IgD-negative memory B cell (primary cell): ENCODE data around the gene CYP3A4. TPM values are rescaled to one million over a fixed set of nuclear protein-coding genes. Genes with fewer than 3 reads are reported as not detected.
A peak's percentile ranks its signal among the peaks of the same experiment; 100 is the strongest.
"Not testable (repeated sequence)": the region's sequence is repeated elsewhere in the genome, so short reads cannot be mapped to it uniquely, and the experiment has no call there.

Experiments used
- H3K27ac Mint-ChIP-seq, 3 donors: one replicate each; pipeline ENCODE4 v1.8.0; 2020 to 2022; ENCODE audit warnings: mild to moderate bottlenecking in 3 of 3, mixed read lengths in 3 of 3, moderate library complexity in 1 of 3
- H3K27me3 Mint-ChIP-seq: one replicate; pipeline ENCODE4 v1.8.0; 2021; ENCODE audit warnings: mixed read lengths
- H3K36me3 Mint-ChIP-seq: one replicate; pipeline ENCODE4 v1.8.0; 2020; ENCODE audit warnings: mild to moderate bottlenecking, mixed read lengths
- H3K4me1 Mint-ChIP-seq, 3 donors: one replicate each; pipeline ENCODE4 v1.8.0; 2020 to 2022; ENCODE audit warnings: mixed read lengths in 3 of 3, mild to moderate bottlenecking in 1 of 3
- H3K4me3 Mint-ChIP-seq, 4 donors: one replicate each; pipeline ENCODE4 v1.8.0; 2020 to 2022; ENCODE audit warnings: mild to moderate bottlenecking in 4 of 4, mixed read lengths in 4 of 4, moderate library complexity in 3 of 4
- H3K9me3 Mint-ChIP-seq, 3 donors: one replicate each; pipeline ENCODE4 v1.8.0; 2020 to 2021; ENCODE audit warnings: mixed read lengths in 3 of 3, mild to moderate bottlenecking in 1 of 3
- polyA plus RNA-seq: library from polyadenylated mRNA; unstranded; fragments of 300-500 nt; fragmentation: Illumina TruSeq; gene quantifications from one replicate; pipeline ENCODE4 v1.2.3, GENCODE V29; 2021

Gene CYP3A4
- polyA plus RNA-seq, 1 donor from 2014 or later: not detected

- H3K27ac Mint-ChIP-seq: no peak overlapping the region
- no peaks in the 10 kb centered on the region for H3K9me3 Mint-ChIP-seq
- peaks cover 29% of the 10 kb centered on the region for H3K27me3 Mint-ChIP-seq
- H3K4me1 Mint-ChIP-seq: no peaks in the 10 kb centered on the region
- H3K4me3 Mint-ChIP-seq: no peak overlapping the region
- peaks cover 4% of the 10 kb centered on the region for H3K36me3 Mint-ChIP-seq
Measured at GRCh38 chr7:99782012-99782953, 1.7 kb downstream of the CYP3A4 start.

- Mint-ChIP-seq H3K27me3 (peaks cover 34% of the 10 kb centered on the region), H3K4me1 (no peaks in the 10 kb centered on the region), H3K9me3 (peaks cover 0 to 7% (median 0%) of the 10 kb centered on the region in 3 donors), H3K36me3 (peaks cover 4% of the 10 kb centered on the region), H3K27ac (no peak overlapping the region), H3K4me3 (no peak overlapping the region)
Measured at GRCh38 chr7:99780588-99780987, 3.4 kb downstream of the CYP3A4 start.

GRCh38 chr7:99779949-99780348 lies 4.0 kb downstream of the CYP3A4 start:
- H3K4me1 Mint-ChIP-seq: no peaks in the 10 kb centered on the region
- H3K4me3 Mint-ChIP-seq: no peak overlapping the region
- H3K36me3 Mint-ChIP-seq: peaks cover 4% of the 10 kb centered on the region
- peaks cover 38% of the 10 kb centered on the region for H3K27me3 Mint-ChIP-seq
- no peak overlapping the region for H3K27ac Mint-ChIP-seq
- peaks cover 0 to 12% (median 0%) of the 10 kb centered on the region in 3 donors for H3K9me3 Mint-ChIP-seq

- peaks cover 2% of the 10 kb centered on the region for H3K36me3 Mint-ChIP-seq
- no peak overlapping the region for H3K27ac Mint-ChIP-seq
- H3K4me3 Mint-ChIP-seq: no peak overlapping the region
- no peaks in the 10 kb centered on the region for H3K4me1 Mint-ChIP-seq
- H3K9me3 Mint-ChIP-seq: peaks cover 0 to 12% (median 0%) of the 10 kb centered on the region in 3 donors
- H3K27me3 Mint-ChIP-seq: peaks cover 43% of the 10 kb centered on the region
Measured at GRCh38 chr7:99778880-99779279, 5.1 kb downstream of the CYP3A4 start.

- peaks cover 0 to 17% (median 8%) of the 10 kb centered on the region in 3 donors for H3K9me3 Mint-ChIP-seq
- H3K27ac Mint-ChIP-seq, H3K4me1 Mint-ChIP-seq, H3K4me3 Mint-ChIP-seq, H3K36me3 Mint-ChIP-seq: not testable (repeated sequence)
- peaks cover 69% of the 10 kb centered on the region for H3K27me3 Mint-ChIP-seq
Measured at GRCh38 chr7:99773395-99773794, 10.6 kb downstream of the CYP3A4 start.

- H3K36me3 Mint-ChIP-seq: peaks cover 2% of the 10 kb centered on the region
- peaks cover 68% of the 10 kb centered on the region for H3K27me3 Mint-ChIP-seq
Measured at GRCh38 chr7:99772565-99772964, 11.4 kb downstream of the CYP3A4 start.

GRCh38 chr7:99769494-99769893 lies 14.5 kb downstream of the CYP3A4 start:
- not testable (repeated sequence) for H3K27ac Mint-ChIP-seq

More at GRCh38 chr7:99772565-99772964, 11.4 kb downstream of the CYP3A4 start:
- Mint-ChIP-seq H3K9me3 (peaks cover 0 to 17% (median 8%) of the 10 kb centered on the region in 3 donors), H3K4me3 (no peak overlapping the region), H3K4me1 (peaks cover 4 to 12% (median 7%) of the 10 kb centered on the region in 3 donors), H3K27ac (no peak overlapping the region)

GRCh38 chr7:99768471-99768870 lies 15.5 kb downstream of the CYP3A4 start:
- H3K9me3 Mint-ChIP-seq: peaks cover 0 to 8% (median 5%) of the 10 kb centered on the region in 3 donors
- no peaks in the 10 kb centered on the region for H3K36me3 Mint-ChIP-seq
- peaks cover 8 to 20% (median 9%) of the 10 kb centered on the region in 3 donors for H3K4me1 Mint-ChIP-seq
- peaks cover 59% of the 10 kb centered on the region for H3K27me3 Mint-ChIP-seq
- H3K27ac Mint-ChIP-seq: no peak overlapping the region
- H3K4me3 Mint-ChIP-seq: no peak overlapping the region

More at GRCh38 chr7:99769494-99769893, 14.5 kb downstream of the CYP3A4 start:
- Mint-ChIP-seq H3K4me1 (peaks cover 8 to 20% (median 9%) of the 10 kb centered on the region in 3 donors), H3K27me3 (peaks cover 59% of the 10 kb centered on the region)
- not testable (repeated sequence) for H3K36me3 Mint-ChIP-seq, H3K9me3 Mint-ChIP-seq, H3K4me3 Mint-ChIP-seq

- no peaks in the 10 kb centered on the region for H3K36me3 Mint-ChIP-seq
- peak overlapping the region in 2 of 4 donors; percentile 15 to 52 for H3K4me3 Mint-ChIP-seq
- peaks cover 0 to 8% (median 5%) of the 10 kb centered on the region in 3 donors for H3K9me3 Mint-ChIP-seq
- H3K4me1 Mint-ChIP-seq: peaks cover 8 to 20% (median 9%) of the 10 kb centered on the region in 3 donors
- H3K27me3 Mint-ChIP-seq: peaks cover 64% of the 10 kb centered on the region
- peak overlapping the region in 1 of 3 donors; percentile 4 for H3K27ac Mint-ChIP-seq
Measured at GRCh38 chr7:99767662-99768061, 16.3 kb downstream of the CYP3A4 start.

- Mint-ChIP-seq H3K4me1 (peaks cover 8 to 20% (median 9%) of the 10 kb centered on the region in 3 donors), H3K4me3 (no peak overlapping the region), H3K9me3 (peaks cover 0 to 8% (median 5%) of the 10 kb centered on the region in 3 donors), H3K36me3 (no peaks in the 10 kb centered on the region), H3K27me3 (peaks cover 63% of the 10 kb centered on the region), H3K27ac (peak overlapping the region in 1 of 3 donors; percentile 40)
Measured at GRCh38 chr7:99766484-99767099, 17.4 kb downstream of the CYP3A4 start.

GRCh38 chr7:99764478-99764877 lies 19.5 kb downstream of the CYP3A4 start:
- peaks cover 46% of the 10 kb centered on the region for H3K27me3 Mint-ChIP-seq

GRCh38 chr7:99762680-99763327 lies 21.2 kb downstream of the CYP3A4 start:
- Mint-ChIP-seq H3K4me1 (peaks cover 4 to 11% (median 6%) of the 10 kb centered on the region in 3 donors), H3K9me3 (no peaks in the 10 kb centered on the region), H3K36me3 (peaks cover 1% of the 10 kb centered on the region), H3K4me3 (no peak overlapping the region), H3K27ac (no peak overlapping the region), H3K27me3 (peaks cover 37% of the 10 kb centered on the region)

More at GRCh38 chr7:99764478-99764877, 19.5 kb downstream of the CYP3A4 start:
- H3K9me3 Mint-ChIP-seq: no peaks in the 10 kb centered on the region
- H3K27ac Mint-ChIP-seq: no peak overlapping the region
- H3K4me3 Mint-ChIP-seq: no peak overlapping the region
- peaks cover 1% of the 10 kb centered on the region for H3K36me3 Mint-ChIP-seq
- peaks cover 8 to 20% (median 9%) of the 10 kb centered on the region in 3 donors for H3K4me1 Mint-ChIP-seq

- Mint-ChIP-seq H3K4me3 (no peak overlapping the region), H3K27me3 (peaks cover 30% of the 10 kb centered on the region), H3K9me3 (peaks cover 0 to 7% (median 0%) of the 10 kb centered on the region in 3 donors), H3K4me1 (no peaks in the 10 kb centered on the region), H3K36me3 (peaks cover 1% of the 10 kb centered on the region), H3K27ac (no peak overlapping the region)
Measured at GRCh38 chr7:99755085-99755484, 28.9 kb downstream of the CYP3A4 start.

- no peaks in the 10 kb centered on the region for H3K36me3 Mint-ChIP-seq
- H3K4me1 Mint-ChIP-seq: no peaks in the 10 kb centered on the region
- H3K27me3 Mint-ChIP-seq: peaks cover 25% of the 10 kb centered on the region
Measured at GRCh38 chr7:99752356-99752755, 31.6 kb downstream of the CYP3A4 start.

More at GRCh38 chr7:99752356-99752755, 31.6 kb downstream of the CYP3A4 start:
- Mint-ChIP-seq H3K4me3 (no peak overlapping the region), H3K27ac (no peak overlapping the region), H3K9me3 (peaks cover 0 to 7% (median 0%) of the 10 kb centered on the region in 3 donors)
